ENCODE results near the gene ARL5A.
A peak's percentile ranks its signal among the peaks of the same experiment; 100 is the strongest.

ARL5A gene

DNA sequence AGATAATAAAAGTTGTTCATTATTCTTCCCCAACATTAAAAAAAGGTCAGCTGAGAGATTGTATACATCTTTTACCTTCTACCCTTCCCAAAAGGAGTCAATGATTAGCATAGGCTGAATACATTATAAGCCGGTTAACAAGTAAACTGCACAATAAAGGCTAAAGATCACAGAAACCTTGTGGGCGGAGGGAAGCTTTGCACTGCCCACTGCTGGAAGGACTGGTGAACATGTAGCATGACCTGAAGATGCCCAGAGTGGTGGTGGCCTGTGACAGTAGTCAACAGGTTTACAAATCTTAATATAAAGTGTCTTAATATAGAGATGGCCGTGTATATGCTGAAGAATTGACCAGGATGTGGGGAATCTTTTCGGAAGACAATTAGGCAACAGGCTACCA, 35.6 kb downstream of the ARL5A start:
- H3K9ac ChIP-seq (ENCODE audit: low read length) = no peak overlapping the region
- H2BK120ac ChIP-seq (ENCODE audit: insufficient read depth, low read length, poor library complexity) = no peak overlapping the region
- no peak for DNase-seq
- no peak overlapping the region for H2BK12ac ChIP-seq (ENCODE audit: low read length)
- no peak overlapping the region for H3K18ac ChIP-seq (ENCODE audit: low read length)
- H3K79me1 ChIP-seq (ENCODE audit: low read length) = no peaks in the 10 kb centered on the region
- H3K9me3 ChIP-seq (ENCODE audit: insufficient read depth, low read depth, low read length) = no peaks in the 10 kb centered on the region
- no peak overlapping the region for H3K4ac ChIP-seq (ENCODE audit: low read depth, low read length)
- H2AFZ ChIP-seq (ENCODE audit: insufficient read depth, low read length, poor library complexity) = no peak overlapping the region
- no peak overlapping the region for H4K91ac ChIP-seq (ENCODE audit: low read depth, low read length)
- no peak overlapping the region for H3K27ac ChIP-seq (ENCODE audit: low read depth, low read length)
- no peaks in the 10 kb centered on the region for H3K4me1 ChIP-seq (ENCODE audit: control insufficient read depth in 1 of 2, insufficient read depth in 2 of 2, low read length in 2 of 2)
- H3K36me3 ChIP-seq (ENCODE audit: control insufficient read depth in 1 of 2, insufficient read depth in 2 of 2, low read length in 2 of 2) = peaks cover 7 to 11% of the 10 kb centered on the region in 2 experiments
- H3K27me3 ChIP-seq (ENCODE audit: insufficient read depth, low read length) = no peaks in the 10 kb centered on the region
- H3K79me2 ChIP-seq (ENCODE audit: control insufficient read depth, insufficient read depth, low read length, poor library complexity) = no peaks in the 10 kb centered on the region
- no peak overlapping the region for H3K23ac ChIP-seq (ENCODE audit: low read length)
- no CpG with 5 or more reads among the region's 4 CpGs for WGBS (ENCODE audit: extremely low coverage, insufficient coverage, insufficient read length)
- H3K4me3 ChIP-seq (ENCODE audit: low read depth, low read length) = no peak overlapping the region
- H2AK5ac ChIP-seq (ENCODE audit: low read length) = no peak overlapping the region
- no peak overlapping the region for H2BK5ac ChIP-seq (ENCODE audit: low read depth, low read length, poor library complexity)
- H4K8ac ChIP-seq (ENCODE audit: low read depth, low read length) = no peak overlapping the region
- H3K14ac ChIP-seq (ENCODE audit: low read length) = no peak overlapping the region
- H3K4me2 ChIP-seq (ENCODE audit: low read length) = no peak overlapping the region
- no peak overlapping the region for H4K12ac ChIP-seq (ENCODE audit: low read depth, low read length)

GRCh38 chr2:151791545-151791944, 36.7 kb downstream of the ARL5A start:
- Histone ChIP-seq H3K23ac (ENCODE audit: low read length) (no peak overlapping the region), H2AK5ac (ENCODE audit: low read length) (no peak overlapping the region), H3K4me1 (ENCODE audit: control insufficient read depth in 1 of 2, insufficient read depth in 2 of 2, low read length in 2 of 2) (no peaks in the 10 kb centered on the region), H3K36me3 (ENCODE audit: control insufficient read depth in 1 of 2, insufficient read depth in 2 of 2, low read length in 2 of 2) (peaks cover 7 to 11% of the 10 kb centered on the region in 2 experiments), H3K9me3 (ENCODE audit: insufficient read depth, low read depth, low read length) (no peaks in the 10 kb centered on the region), H3K4me2 (ENCODE audit: low read length) (no peak overlapping the region), H3K79me1 (ENCODE audit: low read length) (no peaks in the 10 kb centered on the region), H2BK12ac (ENCODE audit: low read length) (no peak overlapping the region), H3K79me2 (ENCODE audit: control insufficient read depth, insufficient read depth, low read length, poor library complexity) (no peaks in the 10 kb centered on the region), H2BK5ac (ENCODE audit: low read depth, low read length, poor library complexity) (no peak overlapping the region), H3K14ac (ENCODE audit: low read length) (no peak overlapping the region), H3K27me3 (ENCODE audit: insufficient read depth, low read length) (no peaks in the 10 kb centered on the region), H4K91ac (ENCODE audit: low read depth, low read length) (no peak overlapping the region), H3K4ac (ENCODE audit: low read depth, low read length) (no peak overlapping the region), H2BK120ac (ENCODE audit: insufficient read depth, low read length, poor library complexity) (no peak overlapping the region), H3K18ac (ENCODE audit: low read length) (no peak overlapping the region), H4K12ac (ENCODE audit: low read depth, low read length) (no peak overlapping the region), H3K4me3 (ENCODE audit: low read depth, low read length) (no peak overlapping the region), H2AFZ (ENCODE audit: insufficient read depth, low read length, poor library complexity) (no peak overlapping the region), H3K27ac (ENCODE audit: low read depth, low read length) (no peak overlapping the region), H3K9ac (ENCODE audit: low read length) (no peak overlapping the region), H4K8ac (ENCODE audit: low read depth, low read length) (no peak overlapping the region)
- WGBS (ENCODE audit: extremely low coverage, insufficient coverage, insufficient read length) = no CpG with 5 or more reads among the region's 3 CpGs
- DNase-seq = no peak

DNA sequence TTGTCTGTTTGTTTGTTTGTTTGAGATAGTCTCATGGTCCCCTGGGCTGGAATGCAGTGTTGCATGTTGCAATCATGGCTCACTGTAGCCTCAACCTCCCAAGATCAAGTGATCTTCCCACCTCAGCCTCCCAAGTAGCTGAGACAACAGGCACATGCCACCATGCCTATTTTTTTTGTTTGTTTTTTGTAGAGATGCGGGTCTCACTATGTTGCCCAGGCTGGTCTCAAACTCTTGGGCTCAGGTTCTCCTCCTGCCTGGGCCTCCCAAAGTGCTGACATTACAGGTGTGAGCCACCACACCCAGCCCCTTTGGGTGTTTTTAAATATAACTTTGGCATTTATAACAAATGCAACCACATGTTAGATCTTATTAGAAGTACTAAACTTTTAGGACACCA, 37.5 kb downstream of the ARL5A start:
- H4K8ac ChIP-seq (ENCODE audit: low read depth, low read length) = no peak overlapping the region
- H3K18ac ChIP-seq (ENCODE audit: low read length) = no peak overlapping the region
- no CpG with 5 or more reads among the region's 1 CpG for WGBS (ENCODE audit: extremely low coverage, insufficient coverage, insufficient read length)
- no peak overlapping the region for H2BK5ac ChIP-seq (ENCODE audit: low read depth, low read length, poor library complexity)
- H4K12ac ChIP-seq (ENCODE audit: low read depth, low read length) = no peak overlapping the region
- H2AK5ac ChIP-seq (ENCODE audit: low read length) = no peak overlapping the region
- H3K4me2 ChIP-seq (ENCODE audit: low read length) = no peak overlapping the region
- no peak overlapping the region for H3K23ac ChIP-seq (ENCODE audit: low read length)
- H3K4ac ChIP-seq (ENCODE audit: low read depth, low read length) = no peak overlapping the region
- no peak overlapping the region for H2BK120ac ChIP-seq (ENCODE audit: insufficient read depth, low read length, poor library complexity)
- no peaks in the 10 kb centered on the region for H3K79me1 ChIP-seq (ENCODE audit: low read length)
- H3K27me3 ChIP-seq (ENCODE audit: insufficient read depth, low read length) = no peaks in the 10 kb centered on the region
- no peaks in the 10 kb centered on the region for H3K9me3 ChIP-seq (ENCODE audit: insufficient read depth, low read depth, low read length)
- H2AFZ ChIP-seq (ENCODE audit: insufficient read depth, low read length, poor library complexity) = no peak overlapping the region
- H3K14ac ChIP-seq (ENCODE audit: low read length) = no peak overlapping the region
- H2BK12ac ChIP-seq (ENCODE audit: low read length) = no peak overlapping the region
- H3K9ac ChIP-seq (ENCODE audit: low read length) = no peak overlapping the region
- peaks cover 7 to 13% of the 10 kb centered on the region in 2 experiments for H3K36me3 ChIP-seq (ENCODE audit: control insufficient read depth in 1 of 2, insufficient read depth in 2 of 2, low read length in 2 of 2)
- no peaks in the 10 kb centered on the region for H3K4me1 ChIP-seq (ENCODE audit: control insufficient read depth in 1 of 2, insufficient read depth in 2 of 2, low read length in 2 of 2)
- no peak overlapping the region for H3K27ac ChIP-seq (ENCODE audit: low read depth, low read length)
- H4K91ac ChIP-seq (ENCODE audit: low read depth, low read length) = no peak overlapping the region
- H3K79me2 ChIP-seq (ENCODE audit: control insufficient read depth, insufficient read depth, low read length, poor library complexity) = no peaks in the 10 kb centered on the region
- peak in 1 of 2 donors; percentile 32 for DNase-seq
- no peak overlapping the region for H3K4me3 ChIP-seq (ENCODE audit: low read depth, low read length)

- Histone ChIP-seq H4K12ac (ENCODE audit: low read depth, low read length) (no peak overlapping the region), H4K8ac (ENCODE audit: low read depth, low read length) (no peak overlapping the region), H3K4me1 (ENCODE audit: control insufficient read depth in 1 of 2, insufficient read depth in 2 of 2, low read length in 2 of 2) (no peaks in the 10 kb centered on the region), H3K4ac (ENCODE audit: low read depth, low read length) (no peak overlapping the region), H2AK5ac (ENCODE audit: low read length) (no peak overlapping the region), H3K23ac (ENCODE audit: low read length) (no peak overlapping the region), H3K9me3 (ENCODE audit: insufficient read depth, low read depth, low read length) (no peaks in the 10 kb centered on the region), H2BK12ac (ENCODE audit: low read length) (no peak overlapping the region), H3K4me3 (ENCODE audit: low read depth, low read length) (no peak overlapping the region), H3K36me3 (ENCODE audit: control insufficient read depth in 1 of 2, insufficient read depth in 2 of 2, low read length in 2 of 2) (peaks cover 9 to 18% of the 10 kb centered on the region in 2 experiments), H3K14ac (ENCODE audit: low read length) (no peak overlapping the region), H4K91ac (ENCODE audit: low read depth, low read length) (no peak overlapping the region), H2BK120ac (ENCODE audit: insufficient read depth, low read length, poor library complexity) (no peak overlapping the region), H3K27me3 (ENCODE audit: insufficient read depth, low read length) (no peaks in the 10 kb centered on the region), H3K79me1 (ENCODE audit: low read length) (no peaks in the 10 kb centered on the region), H3K79me2 (ENCODE audit: control insufficient read depth, insufficient read depth, low read length, poor library complexity) (no peaks in the 10 kb centered on the region), H3K27ac (ENCODE audit: low read depth, low read length) (no peak overlapping the region), H3K9ac (ENCODE audit: low read length) (no peak overlapping the region), H2AFZ (ENCODE audit: insufficient read depth, low read length, poor library complexity) (no peak overlapping the region), H2BK5ac (ENCODE audit: low read depth, low read length, poor library complexity) (no peak overlapping the region), H3K18ac (ENCODE audit: low read length) (no peak overlapping the region), H3K4me2 (ENCODE audit: low read length) (no peak overlapping the region)
- DNase-seq = no peak
- no CpG with 5 or more reads among the region's 4 CpGs for WGBS (ENCODE audit: extremely low coverage, insufficient coverage, insufficient read length)
Measured at GRCh38 chr2:151789055-151789834, 39.0 kb downstream of the ARL5A start.
